Fibroblast of skin of abdomen (primary cell): ENCODE data around the gene MED29.
"Not testable (repeated sequence)": the region's sequence is repeated elsewhere in the genome, so short reads cannot be mapped to it uniquely, and the experiment has no call there.

Experiments used
- DNase-seq: peaks from one replicate; pipeline ENCODE4 v3.0.0-alpha.2; 2013

Gene MED29

GRCh38 chr19:39372047-39372802, 19.0 kb upstream of the MED29 start:
- DNase-seq, result peak; percentile 97

GRCh38 chr19:39372941-39373340, 18.2 kb upstream of the MED29 start:
- no peak for DNase-seq

GRCh38 chr19:39375929-39376328, 15.2 kb upstream of the MED29 start:
- no peak for DNase-seq

- DNase-seq, result no peak
These were observed 13.5 kb upstream of the MED29 start for GRCh38 chr19:39377373-39378362.

- DNase-seq, result not testable (repeated sequence)
These were observed 11.8 kb upstream of the MED29 start for GRCh38 chr19:39379366-39379765.

- no peak for DNase-seq
These were observed 11.2 kb upstream of the MED29 start for GRCh38 chr19:39379865-39380396.

- DNase-seq, result no peak
These were observed 10.4 kb upstream of the MED29 start for GRCh38 chr19:39380521-39381502.

GRCh38 chr19:39381910-39382611, 9.1 kb upstream of the MED29 start:
- no peak for DNase-seq

- no peak for DNase-seq
These were observed 8.0 kb upstream of the MED29 start for GRCh38 chr19:39382991-39383828.

GRCh38 chr19:39384839-39385568, 6.2 kb upstream of the MED29 start:
- no peak for DNase-seq

- DNase-seq, result no peak
These were observed 5.4 kb upstream of the MED29 start for GRCh38 chr19:39385629-39386411.

GRCh38 chr19:39386557-39386956, 4.6 kb upstream of the MED29 start:
- no peak for DNase-seq

GRCh38 chr19:39388657-39389056, 2.5 kb upstream of the MED29 start:
- DNase-seq, result no peak

- DNase-seq, result no peak
These were observed 1.4 kb upstream of the MED29 start for GRCh38 chr19:39389631-39390414.

GRCh38 chr19:39390451-39390750, 777 bp upstream of the MED29 start:
- no peak for DNase-seq

- DNase-seq, result peak; percentile 75
These were observed 6.5 kb downstream of the MED29 start for GRCh38 chr19:39397360-39398296.

- DNase-seq, result peak; percentile 62
These were observed 7.2 kb downstream of the MED29 start for GRCh38 chr19:39398297-39398864.
